ENCODE measurements around the gene KLF3. TPM values are rescaled to one million over a fixed set of nuclear protein-coding genes. Genes with fewer than 3 reads are reported as not detected.

The KLF3 gene
- total and polyA plus RNA-seq, 2 experiments from 2014 or later: 15.0 to 16.5 TPM

DNA sequence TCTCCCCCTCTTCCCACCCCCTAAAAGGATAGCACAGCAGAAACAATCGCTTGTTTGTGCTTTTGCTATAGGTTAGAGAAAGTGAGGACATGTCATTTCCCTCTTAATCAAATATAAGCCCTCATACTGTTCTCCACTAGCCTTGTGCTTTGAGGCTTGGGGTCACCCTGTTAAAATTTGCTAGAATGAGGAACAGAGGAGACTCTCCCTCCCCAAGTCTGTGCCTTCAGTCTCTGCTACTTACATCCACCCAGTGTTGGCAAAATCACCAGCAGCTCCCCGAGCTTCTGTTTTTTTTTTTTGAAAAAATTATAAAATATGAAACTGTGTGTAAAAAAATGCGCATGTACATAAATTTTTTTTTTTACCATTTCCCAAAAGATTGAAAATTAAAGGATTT, 19.3 kb downstream of the KLF3 start:
- ATAC-seq (no peak), DNase-seq (ENCODE audit: low spot score) (no peak)
- Histone ChIP-seq H3K27ac (ENCODE audit: low read depth) (no peak overlapping the region), H3K4me1 (ENCODE audit: insufficient read depth) (peaks cover 8% of the 10 kb centered on the region), H3K79me2 (replicated peaks; ENCODE audit: insufficient read depth) (peaks cover 57% of the 10 kb centered on the region), H3K9me2 (ENCODE audit: insufficient read depth) (no peaks in the 10 kb centered on the region), H3K27me3 (ENCODE audit: insufficient read depth) (no peaks in the 10 kb centered on the region), H3K4me2 (no peak overlapping the region), H3K36me3 (ENCODE audit: insufficient read depth) (peaks cover 17% of the 10 kb centered on the region; the same call in 1 of the 2 replicates), H3F3A (replicated peaks; ENCODE audit: low read depth) (no peaks in the 10 kb centered on the region), H3K4me3 (no peak overlapping the region), H4K20me1 (replicated peaks; ENCODE audit: insufficient read depth) (peaks cover 13% of the 10 kb centered on the region; the same call in 1 of the 2 replicates), H2AFZ (no peak overlapping the region)
- TF ChIP-seq EZH2phosphoT487 (IDR thresholded peaks at IDR 0.05; ENCODE audit: unreplicated experiment) (no peak), NANOG (IDR thresholded peaks at IDR 0.05; ENCODE audit: borderline replicate concordance) (no peak), ZNF462 (CRISPR knock-in tag; IDR thresholded peaks at IDR 0.05) (no peak), EZH2 (IDR thresholded peaks at IDR 0.05; ENCODE audit: low read depth, unreplicated experiment) (no peak), POLR2AphosphoS5 (IDR thresholded peaks at IDR 0.05; ENCODE audit: low read depth) (no peak), ZNF114 (CRISPR knock-in tag; IDR thresholded peaks at IDR 0.05) (no peak), ZNF331 (CRISPR knock-in tag; IDR thresholded peaks at IDR 0.05; ENCODE audit: low read depth) (no peak), STAT1 (IDR thresholded peaks at IDR 0.05; ENCODE audit: unreplicated experiment) (no peak)
- TF ChIP-seq, protein P1, sequence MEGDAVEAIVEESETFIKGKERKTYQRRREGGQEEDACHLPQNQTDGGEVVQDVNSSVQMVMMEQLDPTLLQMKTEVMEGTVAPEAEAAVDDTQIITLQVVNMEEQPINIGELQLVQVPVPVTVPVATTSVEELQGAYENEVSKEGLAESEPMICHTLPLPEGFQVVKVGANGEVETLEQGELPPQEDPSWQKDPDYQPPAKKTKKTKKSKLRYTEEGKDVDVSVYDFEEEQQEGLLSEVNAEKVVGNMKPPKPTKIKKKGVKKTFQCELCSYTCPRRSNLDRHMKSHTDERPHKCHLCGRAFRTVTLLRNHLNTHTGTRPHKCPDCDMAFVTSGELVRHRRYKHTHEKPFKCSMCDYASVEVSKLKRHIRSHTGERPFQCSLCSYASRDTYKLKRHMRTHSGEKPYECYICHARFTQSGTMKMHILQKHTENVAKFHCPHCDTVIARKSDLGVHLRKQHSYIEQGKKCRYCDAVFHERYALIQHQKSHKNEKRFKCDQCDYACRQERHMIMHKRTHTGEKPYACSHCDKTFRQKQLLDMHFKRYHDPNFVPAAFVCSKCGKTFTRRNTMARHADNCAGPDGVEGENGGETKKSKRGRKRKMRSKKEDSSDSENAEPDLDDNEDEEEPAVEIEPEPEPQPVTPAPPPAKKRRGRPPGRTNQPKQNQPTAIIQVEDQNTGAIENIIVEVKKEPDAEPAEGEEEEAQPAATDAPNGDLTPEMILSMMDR (conservative IDR thresholded peaks at IDR 0.05; ENCODE audit: low read depth in 2 of 2): no peak
- H3K4me1 Mint-ChIP-seq: no peaks in the 10 kb centered on the region; the same call in 1 of the 3 replicates
- peaks cover 5% of the 10 kb centered on the region for H3K27me3 Mint-ChIP-seq (ENCODE audit: insufficient read depth, low read depth, poor library complexity)
- peaks cover 36% of the 10 kb centered on the region for H3K36me3 Mint-ChIP-seq (ENCODE audit: low read depth)
- H3K27ac Mint-ChIP-seq: no peak overlapping the region
- H3K9me3 Mint-ChIP-seq: no peaks in the 10 kb centered on the region; the same call in 2 of the 3 replicates
- H3K4me3 Mint-ChIP-seq: no peak overlapping the region
